Trophoblast cell (in vitro differentiated cells and primary cell): ENCODE results near the gene ATP1A1.

Experiments used
- DNase-seq, 2 donors: peaks; one replicate each; pipeline ENCODE4 v3.0.0-alpha.2; 2016
- H2AFZ ChIP-seq: 2 replicates; pipeline ENCODE4 v1.6.1; 2013; ENCODE audit warnings: low read length, moderate library complexity, mild to moderate bottlenecking; ENCODE audit not compliant: insufficient read depth, poor library complexity
- H2AK5ac ChIP-seq: 2 replicates; pipeline ENCODE4 v1.6.1; 2013; ENCODE audit warnings: mild to moderate bottlenecking, low read length
- H2BK120ac ChIP-seq: 2 replicates; pipeline ENCODE4 v1.6.1; 2013; ENCODE audit warnings: low read length, mild to moderate bottlenecking, moderate library complexity; ENCODE audit not compliant: insufficient read depth, poor library complexity
- H2BK12ac ChIP-seq: 2 replicates; pipeline ENCODE4 v1.6.1; 2013; ENCODE audit warnings: mild to moderate bottlenecking, low read length, moderate library complexity
- H2BK5ac ChIP-seq: 2 replicates; pipeline ENCODE4 v1.6.1; 2013; ENCODE audit warnings: low read length, low read depth, moderate library complexity, mild to moderate bottlenecking; ENCODE audit not compliant: poor library complexity
- H3K14ac ChIP-seq: 2 replicates; pipeline ENCODE4 v1.6.1; 2013; ENCODE audit warnings: mild to moderate bottlenecking, low read length
- H3K18ac ChIP-seq: 2 replicates; pipeline ENCODE4 v1.6.1; 2013; ENCODE audit warnings: mild to moderate bottlenecking, low read length
- H3K23ac ChIP-seq: 2 replicates; pipeline ENCODE4 v1.6.1; 2013; ENCODE audit warnings: low read length
- H3K27ac ChIP-seq: 2 replicates; pipeline ENCODE4 v1.5.1; 2013; ENCODE audit warnings: low read depth, mild to moderate bottlenecking, inconsistent platforms, low read length, moderate library complexity
- H3K27me3 ChIP-seq: 2 replicates; pipeline ENCODE4 v1.6.1; 2013; ENCODE audit warnings: inconsistent platforms, mild to moderate bottlenecking, low read length, moderate library complexity; ENCODE audit not compliant: insufficient read depth
- H3K36me3 ChIP-seq, 2 experiments: 1 replicate in 1 of 2; 2 replicates in 1 of 2; pipeline ENCODE4 v1.6.1; 2013; ENCODE audit warnings: low read length in 2 of 2, mild to moderate bottlenecking in 2 of 2, moderate library complexity in 1 of 2; ENCODE audit not compliant: insufficient read depth in 2 of 2, control insufficient read depth in 1 of 2
- H3K4ac ChIP-seq: 2 replicates; pipeline ENCODE4 v1.6.1; 2013; ENCODE audit warnings: low read depth, mild to moderate bottlenecking, low read length, moderate library complexity
- H3K4me1 ChIP-seq, 2 experiments: 1 replicate in 1 of 2; 2 replicates in 1 of 2; pipeline ENCODE4 v1.6.1; 2013; ENCODE audit warnings: low read length in 2 of 2, mild to moderate bottlenecking in 2 of 2, moderate library complexity in 1 of 2; ENCODE audit not compliant: insufficient read depth in 2 of 2, control insufficient read depth in 1 of 2
- H3K4me2 ChIP-seq: 2 replicates; pipeline ENCODE4 v1.6.1; 2013; ENCODE audit warnings: inconsistent platforms, mild to moderate bottlenecking, low read length, moderate library complexity
- H3K4me3 ChIP-seq: 2 replicates; pipeline ENCODE4 v1.5.1; 2013; ENCODE audit warnings: mild to moderate bottlenecking, low read depth, low read length, inconsistent platforms
- H3K79me1 ChIP-seq: one replicate; pipeline ENCODE4 v1.6.1; 2013; ENCODE audit warnings: low read length
- H3K79me2 ChIP-seq: 2 replicates; pipeline ENCODE4 v1.6.1; 2013; ENCODE audit warnings: low read length, mild to moderate bottlenecking; ENCODE audit not compliant: control insufficient read depth, insufficient read depth, poor library complexity
- H3K9ac ChIP-seq: 2 replicates; pipeline ENCODE4 v1.6.1; 2013; ENCODE audit warnings: mild to moderate bottlenecking, low read length
- H3K9me3 ChIP-seq: 2 replicates; pipeline ENCODE4 v1.6.1; 2013; ENCODE audit warnings: low read depth, mild to moderate bottlenecking, control low read depth, inconsistent platforms, low read length; ENCODE audit not compliant: insufficient read depth
- H4K12ac ChIP-seq: 2 replicates; pipeline ENCODE4 v1.6.1; 2013; ENCODE audit warnings: low read depth, mild to moderate bottlenecking, low read length, moderate library complexity
- H4K8ac ChIP-seq: 2 replicates; pipeline ENCODE4 v1.6.1; 2013; ENCODE audit warnings: low read depth, mild to moderate bottlenecking, low read length, moderate library complexity
- H4K91ac ChIP-seq: one replicate; pipeline ENCODE4 v1.6.1; 2013; ENCODE audit warnings: low read depth, mild to moderate bottlenecking, low read length, moderate library complexity
- WGBS: extraction: QIAGEN DNeasy Blood & Tissue Kit; methylation state at CpG from one replicate; pipeline ENCODE4 v1.1.7; 2013; ENCODE audit warnings: missing lambda C conversion rate; ENCODE audit not compliant: insufficient read length, insufficient coverage; ENCODE audit errors: extremely low coverage; 5-methylcytosine and 5-hydroxymethylcytosine counted together

ATP1A1 gene

DNA sequence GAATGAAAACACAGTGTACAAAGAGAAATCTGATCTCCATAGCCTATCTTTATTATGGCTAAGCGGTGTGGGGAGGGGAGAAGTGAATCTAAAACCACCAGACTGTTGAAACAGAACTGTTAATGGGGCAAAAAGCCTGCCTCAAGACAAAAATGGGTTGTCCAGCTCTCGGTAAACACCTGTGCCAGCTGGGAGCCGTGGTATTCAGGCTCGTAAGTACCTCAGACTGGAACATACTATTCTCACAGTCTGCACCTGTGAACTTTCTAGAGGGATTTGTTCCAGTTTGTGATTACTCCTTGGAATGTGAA lies 42.7 kb upstream of the ATP1A1 start:
- no peak overlapping the region for H2BK5ac ChIP-seq
- H3K79me2 ChIP-seq: no peaks in the 10 kb centered on the region
- no peak overlapping the region for H3K4me2 ChIP-seq
- no peak overlapping the region for H3K18ac ChIP-seq
- H3K36me3 ChIP-seq: no peaks in the 10 kb centered on the region
- H4K91ac ChIP-seq: no peak overlapping the region
- no CpG with 5 or more reads among the region's 4 CpGs for WGBS
- H3K9me3 ChIP-seq: no peaks in the 10 kb centered on the region
- no peak overlapping the region for H3K27ac ChIP-seq
- H3K23ac ChIP-seq: no peak overlapping the region
- no peak overlapping the region for H4K12ac ChIP-seq
- H3K27me3 ChIP-seq: no peaks in the 10 kb centered on the region
- no peak for DNase-seq
- no peak overlapping the region for H2BK12ac ChIP-seq
- H3K79me1 ChIP-seq: no peaks in the 10 kb centered on the region
- no peak overlapping the region for H2AFZ ChIP-seq
- H3K4me3 ChIP-seq: no peak overlapping the region
- H3K14ac ChIP-seq: no peak overlapping the region
- no peak overlapping the region for H4K8ac ChIP-seq
- no peak overlapping the region for H3K9ac ChIP-seq
- no peak overlapping the region for H2BK120ac ChIP-seq
- H2AK5ac ChIP-seq: no peak overlapping the region
- peaks cover 0 to 3% of the 10 kb centered on the region in 2 experiments for H3K4me1 ChIP-seq
- H3K4ac ChIP-seq: no peak overlapping the region

DNA sequence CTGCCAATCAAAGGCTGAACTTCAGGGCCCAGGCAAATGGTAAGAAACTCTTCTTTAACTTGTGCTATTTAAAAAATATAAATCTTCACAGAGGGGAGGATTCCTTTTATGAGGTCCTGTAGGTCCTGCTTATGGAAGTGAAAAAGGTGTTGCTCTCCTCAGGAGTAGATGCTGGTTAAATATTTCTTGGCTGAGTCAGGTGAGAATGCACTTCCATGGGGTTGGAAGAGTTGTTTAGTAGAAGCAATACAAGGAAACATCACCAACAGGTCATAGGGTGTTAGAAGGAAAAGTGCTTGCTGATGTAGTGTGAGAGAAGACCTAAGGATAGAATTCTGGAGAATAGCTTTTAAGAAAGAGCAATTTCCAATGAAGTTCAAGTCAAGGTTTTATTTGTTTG lies 42.2 kb upstream of the ATP1A1 start:
- no peaks in the 10 kb centered on the region for H3K27me3 ChIP-seq
- no peak overlapping the region for H4K8ac ChIP-seq
- no peak overlapping the region for H2BK120ac ChIP-seq
- H3K79me1 ChIP-seq: no peaks in the 10 kb centered on the region
- no peak overlapping the region for H3K27ac ChIP-seq
- no peak overlapping the region for H3K4me3 ChIP-seq
- H3K4me1 ChIP-seq: peaks cover 0 to 3% of the 10 kb centered on the region in 2 experiments
- H4K12ac ChIP-seq: no peak overlapping the region
- H3K4ac ChIP-seq: no peak overlapping the region
- no peak overlapping the region for H3K14ac ChIP-seq
- H2AFZ ChIP-seq: no peak overlapping the region
- H2BK5ac ChIP-seq: no peak overlapping the region
- no peaks in the 10 kb centered on the region for H3K36me3 ChIP-seq
- no peak overlapping the region for H2AK5ac ChIP-seq
- no peaks in the 10 kb centered on the region for H3K9me3 ChIP-seq
- H3K9ac ChIP-seq: no peak overlapping the region
- H4K91ac ChIP-seq: no peak overlapping the region
- no peak overlapping the region for H3K18ac ChIP-seq
- H3K23ac ChIP-seq: no peak overlapping the region
- no peak overlapping the region for H3K4me2 ChIP-seq
- peak; percentile 30 to 82 for DNase-seq
- H2BK12ac ChIP-seq: no peak overlapping the region
- no peaks in the 10 kb centered on the region for H3K79me2 ChIP-seq

DNA sequence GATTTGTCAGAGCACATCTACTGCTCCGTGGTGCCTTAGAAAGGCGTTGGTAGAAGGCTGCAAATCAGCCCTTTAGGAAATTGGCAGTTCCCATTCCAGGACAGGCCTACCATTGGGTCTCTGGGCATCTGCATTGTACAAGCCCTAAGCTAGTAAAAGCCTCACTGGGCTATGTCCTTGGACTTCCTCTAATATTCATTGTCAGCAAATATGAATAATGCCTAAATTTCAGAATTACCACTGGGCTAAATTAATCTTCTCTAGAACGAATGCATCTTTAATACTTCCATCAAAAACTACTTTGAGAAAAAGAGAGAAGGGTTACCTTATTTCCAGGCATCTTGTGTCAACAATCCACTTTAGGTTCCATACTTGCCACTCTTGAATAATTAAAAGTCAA lies 41.5 kb upstream of the ATP1A1 start:
- no peak overlapping the region for H2BK5ac ChIP-seq
- H3K27ac ChIP-seq: no peak overlapping the region
- no peaks in the 10 kb centered on the region for H3K27me3 ChIP-seq
- H4K91ac ChIP-seq: no peak overlapping the region
- no peak overlapping the region for H3K9ac ChIP-seq
- no peak overlapping the region for H3K14ac ChIP-seq
- WGBS: no CpG with 5 or more reads among the region's 3 CpGs
- H4K8ac ChIP-seq: no peak overlapping the region
- H3K9me3 ChIP-seq: no peaks in the 10 kb centered on the region
- H3K4me3 ChIP-seq: no peak overlapping the region
- no peaks in the 10 kb centered on the region for H3K36me3 ChIP-seq
- H2AFZ ChIP-seq: no peak overlapping the region
- H3K4me2 ChIP-seq: no peak overlapping the region
- H3K79me1 ChIP-seq: no peaks in the 10 kb centered on the region
- no peaks in the 10 kb centered on the region for H3K79me2 ChIP-seq
- peaks cover 0 to 3% of the 10 kb centered on the region in 2 experiments for H3K4me1 ChIP-seq
- H3K4ac ChIP-seq: no peak overlapping the region
- H2BK120ac ChIP-seq: no peak overlapping the region
- H3K18ac ChIP-seq: no peak overlapping the region
- no peak overlapping the region for H4K12ac ChIP-seq
- no peak for DNase-seq
- H3K23ac ChIP-seq: no peak overlapping the region
- H2BK12ac ChIP-seq: no peak overlapping the region
- no peak overlapping the region for H2AK5ac ChIP-seq

DNA sequence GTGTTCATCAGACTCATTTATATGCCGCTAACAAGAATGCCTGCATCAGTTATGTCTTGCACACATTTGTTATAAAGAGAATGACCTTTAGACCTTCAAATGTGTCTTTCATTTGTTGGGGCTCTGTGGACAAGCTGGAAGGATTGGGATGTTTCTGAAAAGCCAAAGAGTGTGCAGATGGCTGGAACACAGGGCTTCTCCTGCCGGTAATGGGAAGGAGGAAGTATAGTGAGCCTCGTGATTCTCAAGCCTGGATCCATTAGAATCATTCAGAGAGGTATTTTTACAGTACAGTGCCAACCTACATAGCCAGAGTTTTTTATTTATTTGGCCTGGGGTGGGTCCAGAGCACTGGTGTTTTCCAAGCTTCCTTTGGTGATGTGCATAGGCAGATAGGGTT lies 40.6 kb upstream of the ATP1A1 start:
- H3K36me3 ChIP-seq: no peaks in the 10 kb centered on the region
- no peak overlapping the region for H2BK120ac ChIP-seq
- H3K79me1 ChIP-seq: no peaks in the 10 kb centered on the region
- WGBS: no CpG with 5 or more reads among the region's 3 CpGs
- H2AFZ ChIP-seq: no peak overlapping the region
- H3K4me3 ChIP-seq: no peak overlapping the region
- no peak overlapping the region for H3K14ac ChIP-seq
- H3K4me1 ChIP-seq: peaks cover 0 to 3% of the 10 kb centered on the region in 2 experiments
- H3K27ac ChIP-seq: no peak overlapping the region
- H3K4ac ChIP-seq: no peak overlapping the region
- H2BK12ac ChIP-seq: no peak overlapping the region
- H3K18ac ChIP-seq: no peak overlapping the region
- H3K4me2 ChIP-seq: no peak overlapping the region
- H3K9me3 ChIP-seq: no peaks in the 10 kb centered on the region
- no peaks in the 10 kb centered on the region for H3K27me3 ChIP-seq
- no peak overlapping the region for H3K23ac ChIP-seq
- no peak overlapping the region for H4K8ac ChIP-seq
- H4K12ac ChIP-seq: no peak overlapping the region
- no peak overlapping the region for H2AK5ac ChIP-seq
- H3K79me2 ChIP-seq: no peaks in the 10 kb centered on the region
- H4K91ac ChIP-seq: no peak overlapping the region
- H2BK5ac ChIP-seq: no peak overlapping the region
- no peak overlapping the region for H3K9ac ChIP-seq
- no peak for DNase-seq
